ENCODE measurements around the gene CACFD1.

- no peak for TF ChIP-seq CTCF (IDR thresholded peaks at IDR 0.05)
- no peak for TF ChIP-seq POLR2A (IDR thresholded peaks at IDR 0.05)
These were observed 23.1 kb upstream of the CACFD1 start for GRCh38 chr9:133436681-133437080.

Measured in testis (tissue), 2 donors.